ENCODE results near the gene TMCO4.

DNA sequence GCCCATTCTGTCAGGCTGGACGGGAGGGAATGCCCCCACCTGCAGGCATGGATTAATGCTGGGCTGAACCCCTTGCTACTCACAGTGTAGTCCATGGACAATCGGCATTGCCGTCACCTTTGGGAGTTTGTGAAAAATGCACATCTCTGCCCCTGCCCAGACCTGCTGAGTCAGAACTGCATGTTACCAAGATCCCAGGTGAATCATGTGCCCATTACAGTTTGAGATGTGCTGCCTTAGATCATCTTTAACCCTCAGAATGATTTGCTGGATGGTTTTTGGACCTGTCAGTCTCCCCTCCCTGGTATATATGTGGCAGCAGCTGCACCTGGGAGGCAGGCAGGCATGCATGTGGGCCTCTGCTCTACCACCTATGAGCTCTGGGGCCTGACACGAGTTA, 120.0 kb downstream of the TMCO4 start:
- TF ChIP-seq BACH2 (CRISPR knock-in tag; IDR thresholded peaks at IDR 0.05; ENCODE audit: borderline replicate concordance) (no peak), RARB (CRISPR knock-in tag; IDR thresholded peaks at IDR 0.05) (no peak), PATZ1 (CRISPR knock-in tag; IDR thresholded peaks at IDR 0.05; ENCODE audit: borderline replicate concordance) (no peak), CSRNP3 (CRISPR knock-in tag; IDR thresholded peaks at IDR 0.05) (no peak), TOX (CRISPR knock-in tag; IDR thresholded peaks at IDR 0.05; ENCODE audit: borderline replicate concordance) (no peak)
- TF ChIP-seq, protein P1, sequence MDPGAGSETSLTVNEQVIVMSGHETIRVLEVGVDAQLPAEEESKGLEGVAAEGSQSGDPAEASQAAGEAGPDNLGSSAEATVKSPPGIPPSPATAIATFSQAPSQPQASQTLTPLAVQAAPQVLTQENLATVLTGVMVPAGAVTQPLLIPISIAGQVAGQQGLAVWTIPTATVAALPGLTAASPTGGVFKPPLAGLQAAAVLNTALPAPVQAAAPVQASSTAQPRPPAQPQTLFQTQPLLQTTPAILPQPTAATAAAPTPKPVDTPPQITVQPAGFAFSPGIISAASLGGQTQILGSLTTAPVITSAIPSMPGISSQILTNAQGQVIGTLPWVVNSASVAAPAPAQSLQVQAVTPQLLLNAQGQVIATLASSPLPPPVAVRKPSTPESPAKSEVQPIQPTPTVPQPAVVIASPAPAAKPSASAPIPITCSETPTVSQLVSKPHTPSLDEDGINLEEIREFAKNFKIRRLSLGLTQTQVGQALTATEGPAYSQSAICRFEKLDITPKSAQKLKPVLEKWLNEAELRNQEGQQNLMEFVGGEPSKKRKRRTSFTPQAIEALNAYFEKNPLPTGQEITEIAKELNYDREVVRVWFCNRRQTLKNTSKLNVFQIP (CRISPR knock-in tag; IDR thresholded peaks at IDR 0.05; ENCODE audit: borderline replicate concordance, low read depth): no peak
